Measurements from ENCODE around the gene RIF1. TPM values are rescaled to one million over a fixed set of nuclear protein-coding genes. Genes with fewer than 3 reads are reported as not detected.

RIF1 gene
- total and polyA plus RNA-seq, 9 of the 15 experiments (the other 6 are each of a cell fraction or from before 2014, with no cell fraction given) = 11.0 to 109 (median 44.2) TPM

GRCh38 chr2:151410485-151410834, 758 bp downstream of the RIF1 start (continued):
- TF ChIP-seq AFF4 (CRISPR knock-in tag; IDR thresholded peaks at IDR 0.05) (peak; percentile 7; the same call in 1 of the 2 replicates), OTX1 (CRISPR knock-in tag; IDR thresholded peaks at IDR 0.05) (no peak), ZNF311 (CRISPR knock-in tag; IDR thresholded peaks at IDR 0.05) (no peak), ILK (tag; IDR thresholded peaks at IDR 0.05; ENCODE audit: borderline replicate concordance, low read depth) (no peak), BHLHE40 (IDR thresholded peaks at IDR 0.05; ENCODE audit: low read length) (peak; percentile 53; the same call in 1 of the 2 replicates), RB1 (IDR thresholded peaks at IDR 0.05; ENCODE audit: low read depth) (no peak), CBFA2T2 (conservative IDR thresholded peaks at IDR 0.05) (no peak), KLF16 (IDR thresholded peaks at IDR 0.05) (no peak), E2F6 (IDR thresholded peaks at IDR 0.05; ENCODE audit: borderline replicate concordance in 1 of 2, extremely low read depth in 1 of 2, insufficient read depth in 1 of 2, insufficient read length in 1 of 2, low read depth in 1 of 2, low read length in 1 of 2, poor library complexity in 1 of 2, severe bottlenecking in 1 of 2) (peak in 1 of 2 experiments; percentile 38), ELF1 (tag; IDR thresholded peaks at IDR 0.05) (0 out of 2 replicates have a peak, but pooled peaks have one; percentile 10), HNRNPK (IDR thresholded peaks at IDR 0.05; ENCODE audit: low read depth, low read length, poor library complexity, severe bottlenecking) (no peak), MTA2 (IDR thresholded peaks at IDR 0.05; ENCODE audit: low read depth) (no peak), NRF1 (conservative IDR thresholded peaks at IDR 0.05 in 1 of 2, IDR thresholded peaks at IDR 0.05 in 1 of 2) (0 out of 4 replicates have a peak, but pooled peaks of 1 of the 2 experiments have one; percentile 20), ZNF785 (CRISPR knock-in tag; IDR thresholded peaks at IDR 0.05) (no peak)

Measured in K562 (cell line).